ENCODE measurements around the gene CDKN2D. TPM values are rescaled to one million over a fixed set of nuclear protein-coding genes. Genes with fewer than 3 reads are reported as not detected.

Gene CDKN2D
- total and polyA plus RNA-seq, 2 of the 8 experiments (the other 6 are each of a cell fraction or from before 2014, with no cell fraction given): 3.0 to 4.0 TPM

DNA sequence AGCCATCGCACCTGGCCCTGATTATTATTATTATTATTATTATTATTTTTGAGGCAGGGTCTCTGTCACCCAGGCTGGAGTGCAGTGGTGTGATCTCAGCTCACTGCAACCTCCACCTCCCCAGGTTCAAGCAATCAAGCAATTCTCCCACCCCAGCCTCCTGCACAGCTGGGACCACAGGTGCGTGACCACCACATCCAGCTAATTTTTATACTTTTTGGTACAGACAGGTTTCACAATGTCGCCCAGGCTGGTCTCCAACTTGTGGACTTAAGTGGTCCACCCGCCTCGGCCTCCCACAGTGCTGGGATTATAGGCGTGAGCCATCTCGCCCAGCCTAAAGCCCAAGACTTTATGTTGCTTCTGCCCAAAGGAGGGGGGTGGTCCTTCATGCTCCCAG lies 24.4 kb upstream of the CDKN2D start:
- no peak overlapping the region for H2BK20ac ChIP-seq (ENCODE audit: low read length)
- H3K79me1 ChIP-seq (ENCODE audit: low read depth, low read length): no peaks in the 10 kb centered on the region
- no peak overlapping the region for H3K27ac ChIP-seq (ENCODE audit: low read depth, low read length)
- no peaks in the 10 kb centered on the region for H3K27me3 ChIP-seq (replicated peaks in 1 of 4; ENCODE audit: control insufficient read depth in 3 of 4, extremely low read depth in 1 of 4, insufficient read depth in 3 of 4, low read length in 3 of 4)
- no peak overlapping the region for H2BK120ac ChIP-seq (replicated peaks; ENCODE audit: low read depth, low read length)
- H4K91ac ChIP-seq (replicated peaks; ENCODE audit: insufficient read length, low read length): no peak overlapping the region
- ChIA-PET POLR2A (ENCODE audit: partially characterized antibody) (interaction anchor here (0.8 to 3.3 kb wide), 6 partner anchors 9 to 70 kb away, joined by 3 to 19 read pairs (median 4); no protein-coding TSS in a partner anchor), CTCF (ENCODE audit: partially characterized antibody) (interaction anchor here (1.0 to 2.3 kb wide), 3 partner anchors 12 to 96 kb away, joined by 4 to 13 read pairs (median 7); no protein-coding TSS in a partner anchor)
- no peak for TF ChIP-seq SUZ12 (IDR thresholded peaks at IDR 0.05; ENCODE audit: low read length)
- TF ChIP-seq POU5F1 (IDR thresholded peaks at IDR 0.05; ENCODE audit: low read depth, low read length): no peak
- no peak for TF ChIP-seq CBX5 (IDR thresholded peaks at IDR 0.05; ENCODE audit: low read depth, low read length)
- TF ChIP-seq CREB1 (IDR thresholded peaks at IDR 0.05): no peak
- TF ChIP-seq JUN (IDR thresholded peaks at IDR 0.05; ENCODE audit: low read depth, low read length): no peak
- no peaks in the 10 kb centered on the region for H3K9me3 ChIP-seq (ENCODE audit: insufficient read depth in 2 of 2, low read depth in 1 of 2, low read length in 1 of 2)
- H2AFZ ChIP-seq (ENCODE audit: low read length): no peak overlapping the region
- no peak overlapping the region for H2BK15ac ChIP-seq (ENCODE audit: low read length)
- no peak overlapping the region for H3K4me2 ChIP-seq (ENCODE audit: insufficient read depth in 1 of 2, low read depth in 2 of 2, low read length in 2 of 2)
- no peak overlapping the region; the same call in 1 of the 2 replicates for H4K8ac ChIP-seq (ENCODE audit: extremely low read depth, insufficient read depth, low read length)
- no peak overlapping the region for H2BK12ac ChIP-seq (ENCODE audit: low read depth, low read length)
- no peak overlapping the region for H3K56ac ChIP-seq (replicated peaks; ENCODE audit: insufficient read length, low read depth, low read length)
- no peaks in the 10 kb centered on the region for H4K20me1 ChIP-seq (replicated peaks in 1 of 2; ENCODE audit: control insufficient read depth in 1 of 2, insufficient read depth in 2 of 2, low read length in 2 of 2)
- no peaks in the 10 kb centered on the region; the same call in 1 of the 2 replicates for H3K23me2 ChIP-seq (ENCODE audit: low read depth, low read length)
- 90% methylated on average over 7 of the region's 7 CpGs; no CpG with 5 or more reads in 1 of the 2 experiments for WGBS, 2 experiments (ENCODE audit: extremely low coverage in 1 of 2, insufficient coverage in 1 of 2, insufficient read length in 1 of 2, insufficient replicate concordance in 2 of 2, low coverage in 1 of 2, low lambda C conversion rate in 2 of 2, missing lambda C conversion rate in 1 of 2)
- no peak overlapping the region for H3K9ac ChIP-seq (replicated peaks in 1 of 4; ENCODE audit: extremely low read depth in 1 of 4, low read depth in 3 of 4, low read length in 3 of 4)
- no peak overlapping the region for H3K23ac ChIP-seq (ENCODE audit: insufficient read length)
- no peak overlapping the region for H4K5ac ChIP-seq (ENCODE audit: insufficient read length, low read depth, low read length)
- H3K36me3 ChIP-seq (ENCODE audit: control insufficient read depth in 2 of 4, insufficient read depth in 4 of 4, low read length in 3 of 4): no peaks in the 10 kb centered on the region
- H2AK5ac ChIP-seq (ENCODE audit: low read depth, low read length): no peak overlapping the region
- no peak overlapping the region for H3K4me3 ChIP-seq (ENCODE audit: extremely low read depth in 1 of 4, insufficient read depth in 2 of 4, low read depth in 3 of 4, low read length in 4 of 4)
- no peak overlapping the region for H3K18ac ChIP-seq (ENCODE audit: extremely low read depth, low read length)
- H3K14ac ChIP-seq (ENCODE audit: insufficient read length): no peak overlapping the region
- H3K4ac ChIP-seq (replicated peaks; ENCODE audit: insufficient read length, low read depth, low read length): no peak overlapping the region
- H2BK5ac ChIP-seq (ENCODE audit: low read depth, low read length): no peak overlapping the region
- H3K4me1 ChIP-seq (replicated peaks in 1 of 4; ENCODE audit: control insufficient read depth in 3 of 4, insufficient read depth in 4 of 4, low read length in 3 of 4): no peaks in the 10 kb centered on the region
- H3K79me2 ChIP-seq (ENCODE audit: control insufficient read depth in 1 of 2, insufficient read depth in 2 of 2, low read length in 2 of 2): no peaks in the 10 kb centered on the region
- DNase-seq (ENCODE audit: low read depth in 1 of 2, low spot score in 2 of 2) (no peak), FAIRE-seq (no peak)

All from H1 (cell line).